ENCODE measurements around the gene DBP. TPM values are rescaled to one million over a fixed set of nuclear protein-coding genes. Genes with fewer than 3 reads are reported as not detected.

DBP gene
- total and polyA plus RNA-seq, 2 experiments from 2014 or later, result 3.7 to 5.9 TPM

GRCh38 chr19:48613024-48613851 lies 23.9 kb downstream of the DBP start:
- H3K9me2 ChIP-seq (ENCODE audit: insufficient read depth), result no peaks in the 10 kb centered on the region
- no peak for DNase-seq
- peaks cover 14% of the 10 kb centered on the region for H3K4me1 ChIP-seq (ENCODE audit: insufficient read depth)
- no peak overlapping the region for H2AFZ ChIP-seq
- H3K4me2 ChIP-seq (ENCODE audit: unreplicated experiment), result no peak overlapping the region
- peaks cover 20% of the 10 kb centered on the region; the same call in 1 of the 2 replicates for H3F3A ChIP-seq (ENCODE audit: insufficient read depth)
- H3K27ac ChIP-seq, result no peak overlapping the region
- WGBS, 2 experiments (ENCODE audit: low coverage in 1 of 2, low lambda C conversion rate in 2 of 2, missing lambda C conversion rate in 2 of 2), result 80 to 85% methylated on average over 37 to 38 of the region's 39 CpGs
- H3K27me3 ChIP-seq (replicated peaks; ENCODE audit: insufficient read depth), result no peaks in the 10 kb centered on the region
- peaks cover 21% of the 10 kb centered on the region for H3K36me3 ChIP-seq (ENCODE audit: low read depth)
- H4K20me1 ChIP-seq (ENCODE audit: insufficient read depth), result peaks cover 12% of the 10 kb centered on the region; the same call in 1 of the 2 replicates
- H3K4me3 ChIP-seq, result no peak overlapping the region
- H3K79me2 ChIP-seq (ENCODE audit: insufficient read depth), result peaks cover 26% of the 10 kb centered on the region
- H3K9me3 ChIP-seq (ENCODE audit: low read depth), result no peaks in the 10 kb centered on the region
- no peak for TF ChIP-seq EZH2 (IDR thresholded peaks at IDR 0.05; ENCODE audit: insufficient read depth, poor library complexity, severe bottlenecking)
- no peak for TF ChIP-seq EZH2phosphoT487 (IDR thresholded peaks at IDR 0.05; ENCODE audit: insufficient read depth, low read depth)
- in situ Hi-C loops (cut with MboI), result no loop called here
- H3K9ac ChIP-seq, result no peak overlapping the region

- H3K36me3 ChIP-seq (ENCODE audit: low read depth), result peaks cover 16% of the 10 kb centered on the region
- no peak overlapping the region for H3K4me3 ChIP-seq
- peaks cover 12% of the 10 kb centered on the region; the same call in 1 of the 2 replicates for H3F3A ChIP-seq (ENCODE audit: insufficient read depth)
- H3K4me1 ChIP-seq (ENCODE audit: insufficient read depth), result peaks cover 4% of the 10 kb centered on the region; the same call in 1 of the 2 replicates
- 0 out of 2 replicates have a peak, but pooled peaks cover 4% of the 10 kb centered on the region for H4K20me1 ChIP-seq (ENCODE audit: insufficient read depth)
- H3K9me2 ChIP-seq (ENCODE audit: insufficient read depth), result no peaks in the 10 kb centered on the region
- no peak overlapping the region for H2AFZ ChIP-seq
- in situ Hi-C loops (cut with MboI), result no loop called here
- no peak overlapping the region for H3K4me2 ChIP-seq (ENCODE audit: unreplicated experiment)
- no peak for DNase-seq
- no peaks in the 10 kb centered on the region for H3K27me3 ChIP-seq (replicated peaks; ENCODE audit: insufficient read depth)
- no peaks in the 10 kb centered on the region for H3K9me3 ChIP-seq (ENCODE audit: low read depth)
- H3K9ac ChIP-seq, result no peak overlapping the region
- peaks cover 12% of the 10 kb centered on the region for H3K79me2 ChIP-seq (ENCODE audit: insufficient read depth)
- TF ChIP-seq EZH2phosphoT487 (IDR thresholded peaks at IDR 0.05; ENCODE audit: insufficient read depth, low read depth) (no peak), EZH2 (IDR thresholded peaks at IDR 0.05; ENCODE audit: insufficient read depth, poor library complexity, severe bottlenecking) (no peak)
- H3K27ac ChIP-seq, result no peak overlapping the region
- WGBS, 2 experiments (ENCODE audit: low coverage in 1 of 2, low lambda C conversion rate in 2 of 2, missing lambda C conversion rate in 2 of 2), result 87 to 88% methylated on average over 14 of the region's 14 CpGs
These were observed 25.3 kb downstream of the DBP start for GRCh38 chr19:48611872-48612271.

GRCh38 chr19:48609571-48610108 lies 27.5 kb downstream of the DBP start:
- no peak overlapping the region for H3K27ac ChIP-seq
- no peaks in the 10 kb centered on the region for H3K27me3 ChIP-seq (replicated peaks; ENCODE audit: insufficient read depth)
- in situ Hi-C loops (cut with MboI), result no loop called here
- no peak for DNase-seq
- H3K4me3 ChIP-seq, result no peak overlapping the region
- TF ChIP-seq EZH2phosphoT487 (IDR thresholded peaks at IDR 0.05; ENCODE audit: insufficient read depth, low read depth), result no peak
- no peak for TF ChIP-seq EZH2 (IDR thresholded peaks at IDR 0.05; ENCODE audit: insufficient read depth, poor library complexity, severe bottlenecking)
- H3K4me1 ChIP-seq (ENCODE audit: insufficient read depth), result no peaks in the 10 kb centered on the region
- no peak overlapping the region for H3K9ac ChIP-seq
- H3K9me2 ChIP-seq (ENCODE audit: insufficient read depth), result no peaks in the 10 kb centered on the region
- H3K36me3 ChIP-seq (ENCODE audit: low read depth), result no peaks in the 10 kb centered on the region
- no peaks in the 10 kb centered on the region for H3K9me3 ChIP-seq (ENCODE audit: low read depth)
- no peaks in the 10 kb centered on the region for H4K20me1 ChIP-seq (ENCODE audit: insufficient read depth)
- no peak overlapping the region for H3K4me2 ChIP-seq (ENCODE audit: unreplicated experiment)
- no peak overlapping the region for H2AFZ ChIP-seq
- WGBS, 2 experiments (ENCODE audit: low coverage in 1 of 2, low lambda C conversion rate in 2 of 2, missing lambda C conversion rate in 2 of 2), result 90 to 94% methylated on average over 10 to 20 of the region's 20 CpGs
- no peaks in the 10 kb centered on the region for H3K79me2 ChIP-seq (ENCODE audit: insufficient read depth)
- H3F3A ChIP-seq (ENCODE audit: insufficient read depth), result 0 out of 2 replicates have a peak, but pooled peaks cover 6% of the 10 kb centered on the region

GRCh38 chr19:48608798-48609263 lies 28.3 kb downstream of the DBP start:
- Histone ChIP-seq H3K27me3 (replicated peaks; ENCODE audit: insufficient read depth) (no peaks in the 10 kb centered on the region), H3K9ac (no peak overlapping the region), H3K4me2 (ENCODE audit: unreplicated experiment) (peak overlapping the region; percentile 61), H3K9me3 (ENCODE audit: low read depth) (no peaks in the 10 kb centered on the region), H2AFZ (peak overlapping the region; percentile 87), H3K36me3 (ENCODE audit: low read depth) (no peaks in the 10 kb centered on the region), H3K9me2 (ENCODE audit: insufficient read depth) (no peaks in the 10 kb centered on the region), H3K4me3 (no peak overlapping the region), H3K79me2 (ENCODE audit: insufficient read depth) (no peaks in the 10 kb centered on the region), H3K4me1 (ENCODE audit: insufficient read depth) (no peaks in the 10 kb centered on the region), H4K20me1 (ENCODE audit: insufficient read depth) (no peaks in the 10 kb centered on the region), H3F3A (ENCODE audit: insufficient read depth) (0 out of 2 replicates have a peak, but pooled peaks cover 2% of the 10 kb centered on the region), H3K27ac (no peak overlapping the region)
- 12 to 20% methylated on average over 9 of the region's 9 CpGs for WGBS, 2 experiments (ENCODE audit: low coverage in 1 of 2, low lambda C conversion rate in 2 of 2, missing lambda C conversion rate in 2 of 2)
- DNase-seq, result peak; percentile 73
- TF ChIP-seq EZH2phosphoT487 (IDR thresholded peaks at IDR 0.05; ENCODE audit: insufficient read depth, low read depth) (no peak), EZH2 (IDR thresholded peaks at IDR 0.05; ENCODE audit: insufficient read depth, poor library complexity, severe bottlenecking) (no peak)
- in situ Hi-C loops (cut with MboI), result no loop called here

All from GM23248 (cell line).